ENCODE measurements around the gene PRPH2. TPM values are rescaled to one million over a fixed set of nuclear protein-coding genes. Genes with fewer than 3 reads are reported as not detected.

The PRPH2 gene
- total and polyA plus RNA-seq, 10 of the 15 experiments (the other 5 are each of a cell fraction or from before 2014, with no cell fraction given) = 0.08 TPM; not detected in 9

- ChIA-PET POLR2A (no interaction called here), RAD21 (ENCODE audit: unreplicated experiment) (no interaction called here), SMC1A (ENCODE audit: uncharacterized antibody, unreplicated experiment) (no interaction called here), CTCF (interaction anchor here (0.7 to 1.1 kb wide), 2 partner anchors 10 to 38 kb away, joined by 3 read pairs; partner anchors contain the start of gene TBCC)
- no peak for TF ChIP-seq MEF2B (IDR thresholded peaks at IDR 0.05; ENCODE audit: partially characterized antibody, poor library complexity, severe bottlenecking)
- no peak for TF ChIP-seq E2F4 (IDR thresholded peaks at IDR 0.05; ENCODE audit: low read depth, low read length)
- no peak overlapping the region for H2AFZ ChIP-seq (ENCODE audit: control insufficient read depth, low read depth, low read length)
- no peak overlapping the region for H3K4me2 ChIP-seq (ENCODE audit: control insufficient read depth, insufficient read depth)
- FAIRE-seq = no peak
- WGBS (ENCODE audit: insufficient coverage, insufficient replicate concordance, low lambda C conversion rate, missing lambda C conversion rate) = 53% methylated on average over 11 of the region's 11 CpGs
- peaks cover 4% of the 10 kb centered on the region; the same call in 1 of the 3 replicates for H3K9me3 ChIP-seq (replicated peaks; ENCODE audit: control insufficient read depth, insufficient read depth, low read length)
- no peak for ATAC-seq
- no peaks in the 10 kb centered on the region for H3K79me2 ChIP-seq (ENCODE audit: control insufficient read depth, insufficient read depth, low read length)
- BruUV-seq (replicated peaks) = no TSS peak
- in situ Hi-C loops (cut with MboI) (no loop called here), intact Hi-C loops (cut with micrococcal nuclease; ENCODE audit: unreplicated experiment) (no loop called here)
- no peaks in the 10 kb centered on the region for H3K36me3 ChIP-seq (ENCODE audit: control insufficient read depth in 2 of 2, insufficient read depth in 2 of 2, low read length in 1 of 2)
- no peaks in the 10 kb centered on the region for H4K20me1 ChIP-seq (ENCODE audit: control insufficient read depth, insufficient read depth)
- no peaks in the 10 kb centered on the region; a peak in 1 of 4 replicates for H3K27me3 ChIP-seq (replicated peaks in 1 of 2; ENCODE audit: control insufficient read depth in 2 of 2, insufficient read depth in 2 of 2, low read length in 1 of 2)
- no peak overlapping the region for H3K27ac ChIP-seq (ENCODE audit: control insufficient read depth, insufficient read depth)
- H3K4me3 ChIP-seq = no peak overlapping the region
- no peak overlapping the region for H3K9ac ChIP-seq (ENCODE audit: control insufficient read depth, insufficient read depth, low read length)
- H3K4me1 ChIP-seq (ENCODE audit: control insufficient read depth, insufficient read depth, low read length) = no peaks in the 10 kb centered on the region
- DNase-seq (ENCODE audit: low read depth, low spot score) = no peak
These were observed 14.3 kb downstream of the PRPH2 start for GRCh38 chr6:42708096-42708495.

DNA sequence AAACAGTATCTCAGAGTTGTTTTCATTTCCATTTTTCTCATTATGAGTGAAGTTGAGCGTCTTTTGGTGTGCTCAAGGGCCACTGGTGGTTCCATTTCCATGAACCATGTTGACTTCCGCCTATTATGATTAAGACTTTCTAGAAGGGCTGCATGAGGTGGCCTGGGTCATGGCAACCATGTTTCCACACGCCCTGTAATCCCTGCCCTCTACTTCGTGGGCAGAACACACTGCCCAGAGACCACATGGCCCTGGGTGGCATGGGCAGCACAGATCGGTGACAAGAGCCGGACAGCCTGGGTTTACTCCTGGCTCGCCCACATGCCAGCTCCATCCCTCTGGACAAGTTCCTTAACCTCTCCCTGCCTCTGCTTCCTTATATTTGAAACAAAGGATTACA lies 14.8 kb downstream of the PRPH2 start:
- POLR2A ChIA-PET = interaction anchor here (0.5 kb wide), 1 partner anchor 18 kb away, joined by 3 read pairs; no protein-coding TSS in a partner anchor
- BruUV-seq (replicated peaks) = no TSS peak
- no peaks in the 10 kb centered on the region for H3K79me2 ChIP-seq (ENCODE audit: control insufficient read depth, insufficient read depth, low read length)
- no peaks in the 10 kb centered on the region for H4K20me1 ChIP-seq (ENCODE audit: control insufficient read depth, insufficient read depth)
- 48% methylated on average over 7 of the region's 7 CpGs for WGBS (ENCODE audit: insufficient coverage, insufficient replicate concordance, low lambda C conversion rate, missing lambda C conversion rate)
- no peak overlapping the region for H3K4me3 ChIP-seq
- H3K4me1 ChIP-seq (ENCODE audit: control insufficient read depth, insufficient read depth, low read length) = no peaks in the 10 kb centered on the region
- FAIRE-seq (no peak), DNase-seq (ENCODE audit: low read depth, low spot score) (no peak), ATAC-seq (no peak)
- H2AFZ ChIP-seq (ENCODE audit: control insufficient read depth, low read depth, low read length) = no peak overlapping the region
- H3K27ac ChIP-seq (ENCODE audit: control insufficient read depth, insufficient read depth) = no peak overlapping the region
- intact Hi-C loops (cut with micrococcal nuclease; ENCODE audit: unreplicated experiment) (no loop called here), in situ Hi-C loops (cut with MboI) (no loop called here)
- RAD21 ChIA-PET (ENCODE audit: unreplicated experiment) = no interaction called here
- no peak overlapping the region for H3K9ac ChIP-seq (ENCODE audit: control insufficient read depth, insufficient read depth, low read length)
- H3K27me3 ChIP-seq (replicated peaks in 1 of 2; ENCODE audit: control insufficient read depth in 2 of 2, insufficient read depth in 2 of 2, low read length in 1 of 2) = no peaks in the 10 kb centered on the region; a peak in 1 of 4 replicates
- CTCF ChIA-PET = no interaction called here
- SMC1A ChIA-PET (ENCODE audit: uncharacterized antibody, unreplicated experiment) = no interaction called here
- H3K9me3 ChIP-seq (replicated peaks; ENCODE audit: control insufficient read depth, insufficient read depth, low read length) = peaks cover 4% of the 10 kb centered on the region; the same call in 1 of the 3 replicates
- no peak overlapping the region for H3K4me2 ChIP-seq (ENCODE audit: control insufficient read depth, insufficient read depth)
- H3K36me3 ChIP-seq (ENCODE audit: control insufficient read depth in 2 of 2, insufficient read depth in 2 of 2, low read length in 1 of 2) = no peaks in the 10 kb centered on the region
- TF ChIP-seq JUNB (IDR thresholded peaks at IDR 0.05) (no peak), NRF1 (conservative IDR thresholded peaks at IDR 0.05; ENCODE audit: low read depth, low read length) (no peak), STAT1 (conservative IDR thresholded peaks at IDR 0.05) (no peak), NBN (IDR thresholded peaks at IDR 0.05) (no peak), ZNF687 (IDR thresholded peaks at IDR 0.05) (no peak), BHLHE40 (IDR thresholded peaks at IDR 0.05; ENCODE audit: borderline replicate concordance in 1 of 2, low read depth in 2 of 2, low read length in 1 of 2) (no peak), GABPA (IDR thresholded peaks at IDR 0.05; ENCODE audit: low read depth) (no peak), BRCA1 (IDR thresholded peaks at IDR 0.05; ENCODE audit: low read depth, low read length) (no peak), FOXK2 (IDR thresholded peaks at IDR 0.05) (no peak), PAX8 (IDR thresholded peaks at IDR 0.05) (no peak), NR2C1 (IDR thresholded peaks at IDR 0.05) (no peak), SIX5 (IDR thresholded peaks at IDR 0.05; ENCODE audit: low read depth, low read length, severe bottlenecking) (no peak), STAT3 (IDR thresholded peaks at IDR 0.05; ENCODE audit: low read depth, low read length) (no peak)

Measured in GM12878 (cell line).